ENCODE measurements around the gene B4GALT1.

DNA sequence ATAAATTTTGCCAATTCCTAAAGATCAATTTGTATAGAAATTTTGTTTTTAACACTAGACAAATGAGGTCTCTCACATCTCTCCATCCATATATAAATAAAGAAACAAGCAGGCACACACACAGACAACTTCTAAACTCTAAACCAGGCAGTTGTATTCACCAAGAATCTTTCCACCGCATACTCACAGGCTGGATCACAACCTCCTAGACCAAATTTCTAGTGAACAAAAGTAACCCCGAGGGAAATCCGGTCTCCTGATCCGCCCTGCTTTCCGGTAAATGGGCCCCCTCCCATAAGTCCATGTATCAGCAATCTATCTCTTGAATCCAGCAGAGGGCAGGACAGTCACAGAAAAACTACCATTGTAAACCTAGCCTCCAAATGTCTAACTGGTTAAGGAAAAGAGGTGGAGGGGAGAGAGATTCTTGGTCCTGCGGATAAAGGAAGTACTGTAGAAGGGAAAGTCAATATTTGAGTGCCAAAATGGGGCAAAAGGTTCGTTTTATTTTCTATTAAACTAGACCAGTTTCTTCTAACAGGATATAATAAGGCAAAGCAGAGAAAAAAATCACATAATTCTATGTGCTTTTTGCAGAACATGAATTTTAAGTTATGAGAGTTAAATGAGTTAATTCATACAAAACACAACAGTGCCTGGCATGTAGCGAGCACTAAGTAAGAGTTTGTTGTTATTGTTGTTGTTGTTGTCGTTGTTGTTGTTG lies 85.8 kb downstream of the B4GALT1 start:
- no peak for TF ChIP-seq POLR2A (IDR thresholded peaks at IDR 0.05; ENCODE audit: low read length)
- no peak for TF ChIP-seq GATA1 (IDR thresholded peaks at IDR 0.05; ENCODE audit: low read depth, low read length)
